ENCODE measurements around the gene METTL1.
"Not testable (repeated sequence)": the region's sequence is repeated elsewhere in the genome, so short reads cannot be mapped to it uniquely, and the experiment has no call there.

The METTL1 gene

DNA sequence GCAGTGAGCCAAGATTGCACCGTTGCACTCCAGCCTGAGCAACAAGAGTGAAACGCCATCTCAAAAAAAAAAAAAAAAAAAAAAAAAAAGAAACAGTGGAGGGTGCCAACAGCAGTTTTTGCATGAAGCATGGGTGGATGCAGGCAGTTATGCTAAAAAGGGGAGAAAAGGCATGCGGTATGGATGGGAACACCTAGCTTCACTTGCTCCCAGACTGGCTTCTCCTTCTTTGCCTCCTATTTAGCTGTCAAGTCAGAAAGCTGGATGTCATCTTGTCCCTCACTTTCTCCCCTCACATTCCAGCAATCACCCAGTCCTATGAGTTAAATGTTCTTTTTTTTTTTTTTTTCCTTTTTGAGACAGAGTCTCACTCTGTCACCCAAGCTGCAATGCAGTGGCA lies 3.1 kb upstream of the METTL1 start:
- no peak for DNase-seq
- H3K4me1 ChIP-seq: peaks cover 0 to 21% (median 16%) of the 10 kb centered on the region in 4 donors
- no peak overlapping the region for H3K4me3 ChIP-seq
- TF ChIP-seq, protein P1, sequence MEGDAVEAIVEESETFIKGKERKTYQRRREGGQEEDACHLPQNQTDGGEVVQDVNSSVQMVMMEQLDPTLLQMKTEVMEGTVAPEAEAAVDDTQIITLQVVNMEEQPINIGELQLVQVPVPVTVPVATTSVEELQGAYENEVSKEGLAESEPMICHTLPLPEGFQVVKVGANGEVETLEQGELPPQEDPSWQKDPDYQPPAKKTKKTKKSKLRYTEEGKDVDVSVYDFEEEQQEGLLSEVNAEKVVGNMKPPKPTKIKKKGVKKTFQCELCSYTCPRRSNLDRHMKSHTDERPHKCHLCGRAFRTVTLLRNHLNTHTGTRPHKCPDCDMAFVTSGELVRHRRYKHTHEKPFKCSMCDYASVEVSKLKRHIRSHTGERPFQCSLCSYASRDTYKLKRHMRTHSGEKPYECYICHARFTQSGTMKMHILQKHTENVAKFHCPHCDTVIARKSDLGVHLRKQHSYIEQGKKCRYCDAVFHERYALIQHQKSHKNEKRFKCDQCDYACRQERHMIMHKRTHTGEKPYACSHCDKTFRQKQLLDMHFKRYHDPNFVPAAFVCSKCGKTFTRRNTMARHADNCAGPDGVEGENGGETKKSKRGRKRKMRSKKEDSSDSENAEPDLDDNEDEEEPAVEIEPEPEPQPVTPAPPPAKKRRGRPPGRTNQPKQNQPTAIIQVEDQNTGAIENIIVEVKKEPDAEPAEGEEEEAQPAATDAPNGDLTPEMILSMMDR (IDR thresholded peaks at IDR 0.05): no peak
- H3K9me3 ChIP-seq: no peaks in the 10 kb centered on the region
- no peaks in the 10 kb centered on the region for H3K27me3 ChIP-seq
- intact Hi-C loops (cut with DNase I; ENCODE audit: low total_unique reads): no loop called here
- H3K36me3 ChIP-seq: peaks cover 0 to 20% (median 0%) of the 10 kb centered on the region in 3 donors
- no peak overlapping the region for H3K27ac ChIP-seq

DNA sequence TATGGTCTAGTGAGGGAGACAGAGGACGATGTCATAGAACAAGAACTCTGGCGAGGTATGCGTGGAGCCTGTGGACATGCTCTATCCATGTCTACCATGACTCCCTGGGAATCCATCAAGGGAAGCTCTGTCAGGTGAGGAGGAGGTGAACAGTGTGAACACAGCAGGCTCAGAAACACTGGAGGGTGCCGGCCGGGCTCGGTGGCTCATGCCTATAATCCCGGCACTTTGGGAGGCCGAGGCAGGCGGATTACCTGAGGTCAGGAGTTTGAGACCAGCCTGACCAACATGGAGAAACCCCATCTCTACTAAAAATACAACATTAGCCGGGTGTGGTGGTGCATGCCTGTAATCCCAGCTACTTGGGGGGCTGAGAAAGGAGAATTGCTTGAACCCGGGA lies 2.7 kb upstream of the METTL1 start:
- peak in 1 of 2 donors; percentile 27 for DNase-seq
- Histone ChIP-seq H3K4me1 (peaks cover 0 to 21% (median 16%) of the 10 kb centered on the region in 4 donors), H3K36me3 (peaks cover 0 to 18% (median under 1%) of the 10 kb centered on the region in 3 donors)
- intact Hi-C loops (cut with DNase I; ENCODE audit: low total_unique reads); H3K4me3 ChIP-seq; H3K27ac ChIP-seq; H3K27me3 ChIP-seq; H3K9me3 ChIP-seq: not testable (repeated sequence)

DNA sequence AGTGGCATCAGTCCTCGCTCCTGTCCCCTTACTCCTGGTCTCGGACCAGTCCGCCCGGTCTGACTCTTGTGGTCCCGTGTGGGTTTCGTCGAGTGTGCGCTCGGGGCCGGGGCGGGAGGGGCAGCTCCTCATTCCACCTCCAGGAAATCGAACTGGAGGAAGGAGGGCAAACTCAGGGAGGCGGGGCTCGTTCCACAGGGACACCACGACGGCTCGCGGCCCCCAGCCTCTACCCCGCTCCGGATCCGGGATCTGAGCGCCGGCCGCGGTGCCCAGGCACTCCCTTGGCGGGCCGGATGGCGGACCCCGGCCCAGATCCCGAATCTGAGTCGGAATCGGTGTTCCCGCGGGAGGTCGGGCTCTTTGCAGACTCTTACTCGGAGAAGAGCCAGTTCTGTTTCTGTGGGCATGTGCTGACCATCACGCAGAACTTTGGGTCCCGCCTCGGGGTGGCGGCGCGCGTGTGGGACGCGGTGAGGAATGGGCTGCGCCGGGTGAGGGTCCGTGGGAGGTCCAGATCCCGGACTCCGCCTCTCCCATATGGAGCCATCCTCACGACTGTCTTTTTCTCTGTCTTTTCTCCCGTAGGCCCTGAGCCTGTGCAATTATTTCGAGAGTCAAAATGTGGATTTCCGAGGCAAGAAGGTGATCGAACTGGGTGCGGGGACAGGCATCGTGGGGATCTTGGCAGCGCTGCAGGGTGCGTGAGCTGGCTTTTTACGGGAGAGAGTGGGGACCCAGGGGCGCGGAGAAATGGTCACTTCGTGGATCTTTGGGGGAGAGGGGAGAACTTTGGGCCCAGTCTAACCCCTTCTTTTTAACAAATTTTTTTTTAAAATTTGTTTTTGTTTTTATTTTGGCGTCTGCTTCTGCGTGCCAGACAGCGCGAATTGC lies 771 bp upstream of the METTL1 start, which contains the start of gene EEF1AKMT3:
Gene EEF1AKMT3, plus strand, starts transcription at position 186 of the 894 bp plus-strand sequence. Its CDS starts 111 bp downstream, at position 297.
- intact Hi-C loops (cut with DNase I; ENCODE audit: low total_unique reads): no loop called here
- Histone ChIP-seq H3K9me3 (no peaks in the 10 kb centered on the region), H3K36me3 (peaks cover 0 to 34% (median 12%) of the 10 kb centered on the region in 3 donors), H3K27ac (peak within 1 kb of the TSS; percentile 91 to 92), H3K27me3 (no peaks in the 10 kb centered on the region), H3K4me3 (peak within 1 kb of the TSS; percentile 68 to 90), H3K4me1 (peaks cover 0 to 21% (median 16%) of the 10 kb centered on the region in 4 donors)
- TF ChIP-seq, protein P1 (IDR thresholded peaks at IDR 0.05): peak in 1 of 2 experiments; percentile 12
- peak; percentile 72 to 86 for DNase-seq

DNA sequence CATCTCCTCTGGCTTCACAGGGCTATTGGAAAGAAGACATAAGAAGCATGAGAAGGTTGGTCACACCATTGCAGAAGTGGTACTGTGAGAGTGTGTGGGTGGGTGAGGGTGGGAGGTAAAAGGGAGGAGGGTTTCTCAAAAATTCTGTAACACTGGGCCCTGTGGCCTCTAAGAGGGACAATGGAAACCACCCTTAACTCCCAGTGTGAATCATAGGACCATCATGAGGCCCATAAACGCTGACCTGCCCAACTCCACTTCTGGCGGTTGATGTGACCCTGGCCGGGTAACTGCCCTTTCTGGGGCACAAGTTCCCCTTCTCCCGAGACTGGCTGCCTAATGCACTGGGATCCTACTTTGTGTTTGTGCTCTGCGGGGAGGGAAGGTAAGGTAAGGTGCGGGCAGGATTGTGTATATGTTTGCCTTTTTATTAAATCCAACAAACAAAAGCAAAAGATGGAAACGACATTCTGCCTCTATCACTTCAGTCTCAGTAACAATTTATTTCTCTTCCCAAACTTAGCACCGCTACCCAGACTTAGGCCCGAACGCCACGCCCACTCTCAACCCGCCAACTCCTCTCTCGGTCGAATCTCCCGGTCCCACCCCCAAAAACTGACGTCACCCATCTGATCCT lies 551 bp downstream of the METTL1 start:
- Histone ChIP-seq H3K27me3 (no peaks in the 10 kb centered on the region), H3K4me1 (peaks cover 0 to 32% (median 25%) of the 10 kb centered on the region in 4 donors), H3K9me3 (no peaks in the 10 kb centered on the region), H3K36me3 (peaks cover 0 to 29% (median 12%) of the 10 kb centered on the region in 3 donors), H3K4me3 (peak overlapping the region; percentile 68 to 90), H3K27ac (peak overlapping the region; percentile 91 to 92)
- intact Hi-C loops (cut with DNase I; ENCODE audit: low total_unique reads): no loop called here
- TF ChIP-seq, protein P1 (IDR thresholded peaks at IDR 0.05): no peak
- peak; percentile 88 to 91 for DNase-seq

DNA sequence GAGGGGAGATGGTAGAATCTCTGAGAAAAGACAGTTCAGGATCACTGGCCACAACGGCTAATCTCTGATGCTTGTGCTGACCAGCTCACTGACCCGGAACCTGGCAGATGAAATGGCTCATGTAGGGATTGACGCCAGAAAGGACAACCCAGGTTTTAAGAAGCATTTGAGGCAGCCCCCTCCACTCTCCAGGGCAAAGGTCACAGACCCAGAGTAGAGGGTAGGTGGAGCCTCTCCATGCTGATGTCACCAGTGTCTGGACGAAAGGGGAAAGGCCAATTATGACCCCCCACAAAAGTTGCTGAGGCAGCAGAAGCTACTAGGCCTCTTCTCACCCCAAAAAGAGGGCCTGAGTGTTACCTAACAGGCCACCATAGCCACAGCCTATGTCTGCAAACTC lies 1.2 kb downstream of the METTL1 start:
- Histone ChIP-seq H3K4me3 (no peak overlapping the region), H3K27me3 (peaks cover 0 to 5% of the 10 kb centered on the region in 2 donors), H3K9me3 (no peaks in the 10 kb centered on the region), H3K27ac (peak overlapping the region in 1 of 2 donors; percentile 91), H3K4me1 (peaks cover 0 to 38% (median 32%) of the 10 kb centered on the region in 4 donors), H3K36me3 (peaks cover 0 to 23% (median 12%) of the 10 kb centered on the region in 3 donors)
- intact Hi-C loops (cut with DNase I; ENCODE audit: low total_unique reads): no loop called here
- DNase-seq: peak in 1 of 2 donors; percentile 46
- TF ChIP-seq, protein P1 (IDR thresholded peaks at IDR 0.05): no peak
